GM18511 (cell line): ENCODE results near the gene MCCC1.

Source experiments
- ATAC-seq: cut with Tn5 transposase; IDR thresholded peaks from one replicate; pipeline ENCODE4 v1.9.1; 2021; ENCODE audit warnings: mild to moderate bottlenecking, moderate library complexity; ENCODE audit not compliant: unreplicated experiment

Gene MCCC1

DNA sequence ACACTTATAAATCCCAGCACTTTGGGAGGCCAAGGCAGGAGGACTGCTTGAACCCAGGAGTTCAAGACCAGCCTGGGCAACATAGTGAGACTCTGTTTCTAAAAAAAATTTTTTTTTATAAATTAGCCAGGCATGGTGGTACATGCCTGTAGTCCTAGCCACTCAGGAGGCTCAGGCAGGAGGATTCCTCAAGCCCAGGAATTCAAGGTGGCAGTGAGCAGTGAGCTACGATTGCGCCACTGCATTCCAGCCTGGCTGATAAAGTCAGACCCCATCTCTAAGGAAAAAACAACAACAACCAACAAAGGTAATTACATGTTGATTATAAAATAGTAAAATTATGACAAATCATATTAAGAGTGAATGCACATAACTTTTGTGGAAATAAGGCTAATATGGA lies 40.9 kb downstream of the MCCC1 start:
- no peak for ATAC-seq

- no peak for ATAC-seq
Observed at GRCh38 chr3:183050706-183051105, 48.6 kb downstream of the MCCC1 start.

GRCh38 chr3:183046883-183047282 lies 52.4 kb downstream of the MCCC1 start:
- no peak for ATAC-seq

DNA sequence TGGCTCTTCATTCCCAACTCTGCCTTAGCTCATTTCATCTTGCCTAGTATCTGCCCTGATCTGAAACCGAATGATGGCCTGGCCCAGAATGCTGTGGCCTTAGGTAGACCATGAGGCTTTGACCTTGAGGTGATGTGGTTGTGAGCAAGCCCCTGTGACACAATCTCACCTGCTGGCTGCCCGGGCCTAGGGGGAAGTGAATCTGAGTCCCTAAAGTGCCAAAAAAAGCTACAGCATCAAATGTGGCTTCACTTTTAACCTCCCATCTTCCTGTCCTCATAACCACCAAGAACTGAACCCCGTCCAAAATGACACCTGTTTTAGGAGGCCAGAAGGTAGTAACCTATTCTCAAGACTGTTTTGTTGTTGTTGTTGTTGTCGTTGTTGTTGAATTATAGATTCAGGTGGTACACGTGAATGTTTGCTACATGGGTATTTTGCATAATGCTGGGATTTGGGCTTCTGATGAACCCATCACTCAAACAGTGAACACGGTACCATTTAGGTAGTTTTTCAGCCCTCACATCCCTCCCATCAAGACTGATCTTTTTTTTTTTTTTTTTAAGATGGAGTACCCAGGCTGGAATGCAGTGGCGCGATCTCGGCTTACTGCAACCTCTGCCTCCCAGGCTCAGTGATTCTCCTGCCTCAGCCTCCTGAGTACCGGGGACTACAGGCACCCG lies 54.6 kb downstream of the MCCC1 start:
- peak; percentile 98 for ATAC-seq

GRCh38 chr3:183038757-183039156 lies 60.5 kb downstream of the MCCC1 start:
- ATAC-seq = peak; percentile 39

DNA sequence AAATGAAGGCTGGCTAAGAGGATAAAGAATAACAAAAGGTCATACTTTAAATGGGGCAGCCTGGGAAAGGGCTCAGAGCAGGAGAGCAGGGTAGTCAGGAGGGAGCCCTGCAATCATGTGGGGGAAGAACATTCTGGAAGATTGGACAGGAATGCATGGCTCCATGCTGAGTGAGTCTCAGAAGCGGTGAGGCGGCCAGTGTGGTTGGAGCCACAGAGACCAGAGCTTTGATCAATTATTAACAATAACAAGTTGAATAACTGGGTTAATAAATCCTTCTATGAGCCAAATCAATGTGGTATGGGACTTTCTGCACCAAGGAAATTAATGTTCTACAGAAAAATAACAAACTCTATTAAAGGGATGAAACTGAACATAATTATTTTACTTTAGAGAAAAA lies 61.1 kb downstream of the MCCC1 start:
- peak; percentile 89 for ATAC-seq

DNA sequence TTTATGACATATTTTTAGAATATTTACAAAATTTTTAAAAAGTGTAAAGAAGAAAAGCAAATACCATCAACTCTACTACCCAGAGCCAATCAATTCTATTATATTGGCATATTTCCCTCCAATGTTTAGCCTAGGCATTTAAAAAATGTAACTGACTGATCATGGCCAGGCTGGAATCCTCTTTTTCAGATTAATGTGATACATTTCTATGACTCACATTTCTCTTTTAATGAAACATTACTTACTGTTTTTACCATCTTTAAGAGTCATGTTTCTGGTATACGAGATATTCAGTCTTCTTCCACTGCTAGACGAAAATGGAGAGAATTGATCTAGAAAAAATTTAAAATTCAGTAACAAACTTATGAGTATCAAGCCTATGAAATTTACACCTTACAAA lies 65.5 kb downstream of the MCCC1 start:
- no peak for ATAC-seq

DNA sequence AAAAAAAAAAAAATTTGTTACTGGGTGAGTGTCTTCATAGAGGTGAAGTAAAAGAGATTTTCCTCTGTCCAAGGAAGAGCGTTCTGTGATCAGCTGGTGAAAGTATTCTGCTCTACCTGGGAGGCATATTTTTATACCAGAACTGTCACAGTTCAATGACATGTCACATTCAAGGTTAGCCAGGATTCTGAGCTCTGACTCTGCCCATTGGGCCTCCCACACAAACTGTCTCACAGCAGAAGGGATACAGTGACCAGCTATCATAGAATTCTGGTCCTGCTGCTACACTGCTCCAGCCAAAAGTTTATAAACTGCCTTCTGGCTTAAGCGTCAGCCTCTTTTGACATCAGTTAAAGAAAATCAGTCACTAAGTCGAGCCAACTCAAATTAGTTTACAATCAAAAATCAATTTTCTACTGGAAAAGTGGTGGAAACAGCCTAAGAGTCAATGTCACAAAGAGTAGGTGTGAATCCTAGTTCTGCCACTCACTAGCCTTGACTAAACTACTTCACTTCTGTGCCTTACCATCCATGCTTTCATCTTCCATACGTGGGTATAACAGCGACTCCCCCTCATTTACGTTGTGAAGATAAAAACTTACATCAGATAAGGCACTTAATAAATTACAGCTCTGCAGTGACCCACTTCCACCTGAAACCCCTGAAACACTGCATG lies 66.3 kb downstream of the MCCC1 start:
- ATAC-seq = no peak

DNA sequence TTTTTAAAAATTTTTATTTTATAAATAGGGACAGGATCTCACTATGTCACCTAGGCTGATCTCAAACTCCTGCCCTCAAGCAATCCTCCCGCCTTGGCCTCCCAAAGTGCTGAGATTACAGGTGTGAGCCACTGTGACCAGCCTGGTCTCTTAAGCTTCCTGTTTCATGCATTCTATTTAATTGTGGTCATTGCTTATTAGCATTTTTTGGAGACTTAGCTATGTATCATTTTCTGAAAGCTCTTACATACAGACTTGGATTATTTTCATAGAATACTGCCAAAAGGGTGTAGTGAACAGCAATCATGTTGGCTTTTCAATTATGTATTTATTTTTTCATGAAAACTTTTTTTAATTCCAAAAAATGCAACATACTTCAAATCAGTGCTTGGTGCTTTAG lies 67.5 kb downstream of the MCCC1 start:
- no peak for ATAC-seq

- no peak for ATAC-seq
Observed at GRCh38 chr3:183028416-183028815, 70.9 kb downstream of the MCCC1 start.

DNA sequence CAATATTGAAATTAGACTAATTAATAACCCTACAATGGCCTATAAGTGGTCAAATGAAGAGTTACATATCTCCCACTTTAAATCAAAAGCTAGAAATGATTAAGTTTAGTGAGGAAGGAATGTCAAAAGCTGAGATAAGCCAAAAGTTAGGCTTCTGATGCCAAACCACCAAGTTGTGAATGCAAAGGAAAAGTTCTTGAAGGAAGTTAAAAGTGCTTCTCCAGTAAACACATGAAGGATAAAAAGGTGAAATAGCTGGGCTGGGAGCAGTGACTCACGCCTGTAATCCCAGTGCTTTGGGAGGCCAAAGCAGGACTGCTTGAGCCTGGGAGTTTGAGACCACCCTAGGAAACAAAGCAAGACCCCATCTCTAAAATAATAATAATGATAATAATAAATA lies 72.0 kb downstream of the MCCC1 start:
- no peak for ATAC-seq

- ATAC-seq = no peak
Observed at GRCh38 chr3:183022936-183023516, 76.3 kb downstream of the MCCC1 start.

GRCh38 chr3:183018421-183019192 lies 80.7 kb downstream of the MCCC1 start:
- no peak for ATAC-seq

- ATAC-seq = no peak
Observed at GRCh38 chr3:183015185-183015584, 84.1 kb downstream of the MCCC1 start.

DNA sequence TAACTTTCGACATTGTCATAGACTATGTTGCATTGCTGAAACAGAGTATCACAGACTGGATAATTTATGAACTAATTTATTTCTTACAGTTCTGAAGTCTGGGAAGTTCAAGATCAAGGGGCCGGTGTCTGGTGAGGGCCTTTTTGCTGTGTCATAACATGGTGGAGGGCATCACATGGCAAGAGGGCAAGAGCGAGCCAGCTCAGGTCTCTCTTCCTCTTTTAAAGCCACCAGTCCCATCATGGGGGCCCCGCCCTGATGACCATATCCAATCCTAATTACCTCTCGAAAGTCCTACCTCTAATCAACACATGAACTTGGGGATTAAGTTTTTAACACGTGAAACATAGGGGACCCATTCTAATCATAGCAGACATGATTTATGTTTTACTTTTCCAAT lies 85.4 kb downstream of the MCCC1 start:
- no peak for ATAC-seq

DNA sequence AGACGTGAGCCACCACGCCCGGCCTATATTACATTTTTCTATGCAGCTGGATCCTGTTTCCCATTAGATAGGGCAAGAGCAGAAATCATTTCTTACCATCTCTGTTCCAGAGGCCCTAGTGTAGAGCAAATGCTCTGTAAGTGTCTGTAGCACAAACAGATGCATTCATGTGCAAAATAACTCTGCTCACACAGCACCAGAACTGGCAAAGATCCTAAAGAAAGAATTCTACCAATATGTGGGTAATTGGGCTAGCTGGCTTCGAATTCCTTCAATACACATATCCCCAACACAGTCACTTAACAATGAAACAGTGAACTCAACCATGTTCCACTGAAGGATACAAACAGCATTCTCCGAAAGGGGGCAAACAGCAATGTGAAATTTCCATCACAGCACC lies 86.2 kb downstream of the MCCC1 start:
- no peak for ATAC-seq

GRCh38 chr3:183008800-183009199 lies 90.5 kb downstream of the MCCC1 start:
- no peak for ATAC-seq

DNA sequence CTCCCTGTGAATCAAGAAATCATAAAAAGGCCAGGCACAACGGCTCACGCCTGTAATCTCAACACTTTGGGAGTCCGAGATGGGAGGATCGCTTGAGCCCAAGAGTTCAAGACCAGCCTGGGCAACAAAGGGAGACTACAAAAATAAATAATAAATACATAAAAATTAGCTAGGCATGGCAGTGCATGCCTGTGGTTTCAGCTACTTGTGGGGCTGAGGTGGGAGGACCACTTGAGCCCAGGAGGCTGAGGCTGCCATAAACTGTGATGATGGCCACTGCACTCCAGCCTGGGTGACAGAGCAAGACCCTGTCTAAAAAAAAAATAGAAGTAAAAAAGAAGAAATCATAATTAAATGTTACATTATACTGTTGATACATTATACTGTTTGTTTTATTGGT lies 91.0 kb downstream of the MCCC1 start:
- ATAC-seq = no peak

- no peak for ATAC-seq
Observed at GRCh38 chr3:183006396-183007002, 92.8 kb downstream of the MCCC1 start.

DNA sequence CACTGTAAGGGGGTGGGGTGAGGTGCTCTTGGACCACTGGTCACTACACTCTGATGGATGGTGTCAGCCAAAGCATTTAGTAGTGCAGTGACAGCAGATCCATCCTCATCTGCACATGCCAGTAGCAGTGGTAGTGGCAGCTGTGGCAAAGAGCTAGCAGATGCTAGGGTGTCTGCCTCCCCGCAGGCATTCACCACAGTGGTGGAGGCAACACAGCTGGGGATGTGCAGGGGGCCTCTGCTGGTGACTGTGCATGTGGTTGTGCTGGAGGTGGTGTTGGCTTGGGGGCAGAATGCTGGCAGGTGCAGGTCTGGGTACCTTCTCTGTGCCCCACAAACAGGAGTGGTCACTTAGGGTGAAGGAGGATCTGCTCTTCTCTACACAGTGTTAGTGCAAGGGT lies 99.5 kb downstream of the MCCC1 start:
- no peak for ATAC-seq

- ATAC-seq = peak; percentile 66
Observed at GRCh38 chr3:182993486-182994201, 105.7 kb downstream of the MCCC1 start.
